Measurements from ENCODE around the gene NFIB. TPM values are rescaled to one million over a fixed set of nuclear protein-coding genes. Genes with fewer than 3 reads are reported as not detected.

Gene NFIB
- total RNA-seq, 1 donor from 2014 or later: 0.30 TPM

DNA sequence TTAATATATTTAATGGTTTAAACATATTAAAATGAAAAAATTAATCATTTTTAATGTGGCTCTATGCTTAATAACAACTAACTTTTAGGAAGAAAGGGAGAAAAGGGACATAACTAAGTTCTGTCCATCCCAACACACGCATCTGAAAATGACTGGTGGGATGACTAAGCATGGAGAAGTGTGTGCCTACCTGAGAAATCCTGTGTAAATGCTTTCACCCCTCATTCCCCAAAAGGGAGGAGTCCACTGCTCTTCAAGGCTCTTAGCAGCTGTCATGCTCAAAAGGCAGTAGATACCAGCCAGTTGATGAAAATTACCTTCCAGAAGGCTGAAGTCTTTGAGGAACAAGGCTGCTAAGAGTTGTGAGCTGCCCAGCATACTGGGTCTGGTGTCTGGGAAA, 130.9 kb downstream of the NFIB start:
- H3K79me2 ChIP-seq (ENCODE audit: low read depth): no peaks in the 10 kb centered on the region
- no peak overlapping the region for H3K27ac ChIP-seq
- peaks cover 15% of the 10 kb centered on the region for H3K4me1 Mint-ChIP-seq
- H3K9me3 ChIP-seq (ENCODE audit: low read depth): no peaks in the 10 kb centered on the region
- H3K4me1 ChIP-seq: peaks cover 9% of the 10 kb centered on the region
- H3K9me3 Mint-ChIP-seq: no peaks in the 10 kb centered on the region
- TF ChIP-seq EZH2phosphoT487 (IDR thresholded peaks at IDR 0.05) (no peak), EZH2 (IDR thresholded peaks at IDR 0.05) (no peak)
- TF ChIP-seq, protein P1, sequence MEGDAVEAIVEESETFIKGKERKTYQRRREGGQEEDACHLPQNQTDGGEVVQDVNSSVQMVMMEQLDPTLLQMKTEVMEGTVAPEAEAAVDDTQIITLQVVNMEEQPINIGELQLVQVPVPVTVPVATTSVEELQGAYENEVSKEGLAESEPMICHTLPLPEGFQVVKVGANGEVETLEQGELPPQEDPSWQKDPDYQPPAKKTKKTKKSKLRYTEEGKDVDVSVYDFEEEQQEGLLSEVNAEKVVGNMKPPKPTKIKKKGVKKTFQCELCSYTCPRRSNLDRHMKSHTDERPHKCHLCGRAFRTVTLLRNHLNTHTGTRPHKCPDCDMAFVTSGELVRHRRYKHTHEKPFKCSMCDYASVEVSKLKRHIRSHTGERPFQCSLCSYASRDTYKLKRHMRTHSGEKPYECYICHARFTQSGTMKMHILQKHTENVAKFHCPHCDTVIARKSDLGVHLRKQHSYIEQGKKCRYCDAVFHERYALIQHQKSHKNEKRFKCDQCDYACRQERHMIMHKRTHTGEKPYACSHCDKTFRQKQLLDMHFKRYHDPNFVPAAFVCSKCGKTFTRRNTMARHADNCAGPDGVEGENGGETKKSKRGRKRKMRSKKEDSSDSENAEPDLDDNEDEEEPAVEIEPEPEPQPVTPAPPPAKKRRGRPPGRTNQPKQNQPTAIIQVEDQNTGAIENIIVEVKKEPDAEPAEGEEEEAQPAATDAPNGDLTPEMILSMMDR (IDR thresholded peaks at IDR 0.05): no peak
- no peak overlapping the region for H3K4me2 ChIP-seq
- no peak overlapping the region for H3K9ac ChIP-seq
- no peaks in the 10 kb centered on the region for H3F3A ChIP-seq (ENCODE audit: low read depth)
- peaks cover 2% of the 10 kb centered on the region for H3K27me3 Mint-ChIP-seq (ENCODE audit: insufficient read depth, low read depth)
- H3K27me3 ChIP-seq: no peaks in the 10 kb centered on the region
- no peak overlapping the region for H3K4me3 ChIP-seq
- no peak overlapping the region for H3K4me3 Mint-ChIP-seq
- no peak for DNase-seq (ENCODE audit: low spot score)
- H2AFZ ChIP-seq (replicated peaks): no peak overlapping the region
- no peak overlapping the region for H3K27ac Mint-ChIP-seq
- H3K36me3 ChIP-seq: no peaks in the 10 kb centered on the region
- peaks cover 2% of the 10 kb centered on the region for H3K36me3 Mint-ChIP-seq
- no peaks in the 10 kb centered on the region for H4K20me1 ChIP-seq (ENCODE audit: low read depth)

DNA sequence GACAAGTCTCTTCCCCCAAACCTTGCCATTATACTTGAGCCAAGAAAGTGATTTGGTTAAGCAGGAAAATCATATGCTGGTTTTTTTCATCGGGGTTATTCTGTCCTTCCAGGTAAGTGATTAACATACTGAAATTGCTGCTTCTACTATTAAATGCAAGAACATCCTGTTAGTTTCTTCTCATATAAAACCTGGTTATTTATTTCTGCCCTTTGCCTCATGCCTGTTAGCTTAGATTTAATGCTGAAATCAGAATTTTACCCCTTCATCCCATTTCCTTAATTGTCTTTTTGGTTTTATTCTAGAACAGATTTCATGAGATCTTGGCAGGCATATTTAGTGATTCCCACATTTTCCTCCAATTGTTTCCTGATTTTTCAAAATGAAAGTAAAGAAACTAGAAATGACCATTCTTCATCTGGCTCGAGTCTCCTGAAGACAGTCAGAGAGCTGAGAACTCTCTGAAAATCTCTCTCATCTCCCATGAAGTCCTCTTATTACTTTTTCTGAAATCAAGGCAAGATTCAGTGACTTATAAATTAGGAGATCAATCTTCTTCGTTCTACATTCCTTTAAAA, 132.9 kb downstream of the NFIB start:
- peaks cover 2% of the 10 kb centered on the region for H3K27me3 Mint-ChIP-seq (ENCODE audit: insufficient read depth, low read depth)

DNA sequence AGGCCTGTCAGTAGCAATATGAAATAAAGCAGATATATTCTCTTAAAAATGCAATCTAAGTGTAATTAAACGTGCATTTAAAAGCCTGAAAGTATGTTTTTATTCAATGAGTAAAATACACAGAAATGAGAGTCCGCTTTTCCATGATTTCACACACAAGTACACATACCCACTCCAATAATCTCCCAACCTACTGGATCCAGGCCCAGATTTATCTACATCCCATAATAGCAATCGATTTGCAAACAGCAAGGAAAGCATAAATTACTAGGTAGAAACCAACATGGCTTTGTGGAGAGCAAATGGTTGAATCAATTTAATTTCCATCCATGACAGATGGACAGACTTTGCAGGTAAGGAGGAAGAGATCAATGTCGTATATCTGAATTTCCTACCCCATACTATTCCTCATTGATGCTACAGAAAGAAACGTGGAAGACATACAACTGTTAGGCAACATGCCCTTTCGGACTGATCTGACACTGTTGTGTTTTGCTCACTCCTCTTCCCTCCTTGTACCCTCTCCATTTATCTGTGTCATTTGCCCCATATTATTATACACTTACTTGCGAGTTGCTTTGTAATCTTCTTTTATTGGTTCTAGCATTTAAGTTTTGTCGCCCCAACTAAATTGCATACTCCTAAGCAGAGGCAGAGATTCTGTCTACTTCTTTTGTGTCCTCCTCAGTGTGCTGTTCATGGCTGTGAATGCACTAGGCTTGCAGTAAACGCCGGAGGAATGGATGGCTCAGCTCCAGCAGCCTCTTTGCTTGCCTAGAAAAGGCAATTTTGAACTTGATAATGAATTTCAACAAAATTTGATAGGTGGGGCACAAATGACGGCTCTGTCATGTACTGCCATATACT, 133.6 kb downstream of the NFIB start:
- no peaks in the 10 kb centered on the region for H3K36me3 ChIP-seq
- H3K4me2 ChIP-seq: no peak overlapping the region
- no peak overlapping the region for H2AFZ ChIP-seq (replicated peaks)
- TF ChIP-seq, protein P1 (IDR thresholded peaks at IDR 0.05): no peak
- TF ChIP-seq EZH2phosphoT487 (IDR thresholded peaks at IDR 0.05) (no peak), EZH2 (IDR thresholded peaks at IDR 0.05) (no peak)
- no peaks in the 10 kb centered on the region for H4K20me1 ChIP-seq (ENCODE audit: low read depth)
- Mint-ChIP-seq H3K4me3 (no peak overlapping the region), H3K4me1 (no peaks in the 10 kb centered on the region), H3K9me3 (no peaks in the 10 kb centered on the region), H3K36me3 (peaks cover 7% of the 10 kb centered on the region), H3K27me3 (ENCODE audit: insufficient read depth, low read depth) (peaks cover 2% of the 10 kb centered on the region), H3K27ac (no peak overlapping the region)
- no peak for DNase-seq (ENCODE audit: low spot score)
- no peaks in the 10 kb centered on the region for H3K27me3 ChIP-seq
- H3K9ac ChIP-seq: no peak overlapping the region
- H3K9me3 ChIP-seq (ENCODE audit: low read depth): no peaks in the 10 kb centered on the region
- H3K4me1 ChIP-seq: no peaks in the 10 kb centered on the region
- H3F3A ChIP-seq (ENCODE audit: low read depth): no peaks in the 10 kb centered on the region
- no peaks in the 10 kb centered on the region for H3K79me2 ChIP-seq (ENCODE audit: low read depth)
- no peak overlapping the region for H3K4me3 ChIP-seq
- H3K27ac ChIP-seq: no peak overlapping the region

More for the DNA sequence above, 132.9 kb downstream of the NFIB start:
- Histone ChIP-seq H3K4me3 (no peak overlapping the region), H3K27ac (no peak overlapping the region), H3K4me2 (no peak overlapping the region), H3F3A (ENCODE audit: low read depth) (no peaks in the 10 kb centered on the region), H4K20me1 (ENCODE audit: low read depth) (no peaks in the 10 kb centered on the region), H3K79me2 (ENCODE audit: low read depth) (no peaks in the 10 kb centered on the region), H3K27me3 (no peaks in the 10 kb centered on the region), H2AFZ (replicated peaks) (no peak overlapping the region), H3K4me1 (peaks cover 3% of the 10 kb centered on the region), H3K9me3 (ENCODE audit: low read depth) (no peaks in the 10 kb centered on the region), H3K9ac (no peak overlapping the region), H3K36me3 (no peaks in the 10 kb centered on the region)
- DNase-seq (ENCODE audit: low spot score): no peak
- no peaks in the 10 kb centered on the region for H3K9me3 Mint-ChIP-seq
- TF ChIP-seq, protein P1 (IDR thresholded peaks at IDR 0.05): no peak
- TF ChIP-seq EZH2phosphoT487 (IDR thresholded peaks at IDR 0.05) (no peak), EZH2 (IDR thresholded peaks at IDR 0.05) (no peak)
- H3K4me3 Mint-ChIP-seq: no peak overlapping the region
- H3K4me1 Mint-ChIP-seq: no peaks in the 10 kb centered on the region
- H3K36me3 Mint-ChIP-seq: peaks cover 2% of the 10 kb centered on the region
- H3K27ac Mint-ChIP-seq: no peak overlapping the region
